Rectal smooth muscle tissue (tissue), 1 donor: Measurements from ENCODE around the gene POC1B.
A peak's percentile ranks its signal among the peaks of the same experiment; 100 is the strongest.

Experiments used
- H3K27ac ChIP-seq: one replicate; pipeline ENCODE4 v1.7.0; 2013; ENCODE audit warnings: low read depth, low read length, inconsistent platforms
- H3K27me3 ChIP-seq: one replicate; pipeline ENCODE4 v1.7.0; 2013; ENCODE audit warnings: low read length; ENCODE audit not compliant: control insufficient read depth, insufficient read depth
- H3K36me3 ChIP-seq: one replicate; pipeline ENCODE4 v1.7.0; 2013; ENCODE audit warnings: low read length; ENCODE audit not compliant: control insufficient read depth, insufficient read depth
- H3K4me1 ChIP-seq: one replicate; pipeline ENCODE4 v1.7.0; 2013; ENCODE audit warnings: low read length; ENCODE audit not compliant: control insufficient read depth, insufficient read depth
- H3K4me3 ChIP-seq: one replicate; pipeline ENCODE4 v1.7.0; 2013; ENCODE audit warnings: low read length
- H3K9ac ChIP-seq: one replicate; pipeline ENCODE4 v1.7.0; 2013; ENCODE audit warnings: low read length

Gene POC1B

GRCh38 chr12:89392391-89392790, 133.5 kb downstream of the POC1B start:
- Histone ChIP-seq H3K36me3 (no peaks in the 10 kb centered on the region), H3K9ac (no peak overlapping the region), H3K27ac (no peak overlapping the region), H3K4me3 (no peak overlapping the region), H3K4me1 (no peaks in the 10 kb centered on the region), H3K27me3 (no peaks in the 10 kb centered on the region)

DNA sequence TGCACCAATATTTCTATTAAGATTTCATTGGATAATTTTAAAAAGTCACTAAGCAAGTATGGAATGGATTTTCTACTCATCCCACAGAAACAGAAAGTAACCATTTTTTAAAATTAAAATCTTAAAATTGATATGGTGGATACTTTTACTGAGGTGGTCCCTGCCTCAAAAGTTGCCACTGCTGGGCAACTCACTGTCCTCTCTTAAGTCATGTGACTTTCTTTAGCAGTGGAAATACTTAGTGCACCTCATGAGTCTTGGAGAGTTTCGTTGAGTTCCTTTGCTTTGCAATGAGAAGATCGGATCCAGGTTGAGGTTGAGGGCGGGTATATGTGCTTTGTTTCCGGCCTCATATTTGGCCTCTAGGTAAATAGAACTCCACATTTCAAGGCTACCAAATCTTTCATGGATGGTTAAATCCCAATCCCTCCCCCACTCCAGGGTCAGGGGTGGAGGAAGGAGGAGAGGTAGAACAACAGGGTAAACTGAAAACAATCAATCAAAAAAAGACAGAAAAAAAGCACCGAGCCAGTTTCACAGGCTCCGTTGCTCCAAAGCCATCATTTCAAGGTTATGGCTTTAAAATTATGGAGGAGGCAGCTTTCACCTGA, 134.0 kb downstream of the POC1B start:
- H3K4me1 ChIP-seq: no peaks in the 10 kb centered on the region
- H3K27ac ChIP-seq: no peak overlapping the region
- no peaks in the 10 kb centered on the region for H3K27me3 ChIP-seq
- H3K36me3 ChIP-seq: no peaks in the 10 kb centered on the region
- H3K9ac ChIP-seq: no peak overlapping the region
- no peak overlapping the region for H3K4me3 ChIP-seq

GRCh38 chr12:89390802-89391673, 134.8 kb downstream of the POC1B start:
- Histone ChIP-seq H3K27ac (no peak overlapping the region), H3K36me3 (no peaks in the 10 kb centered on the region), H3K9ac (no peak overlapping the region), H3K4me1 (no peaks in the 10 kb centered on the region), H3K27me3 (no peaks in the 10 kb centered on the region), H3K4me3 (no peak overlapping the region)

DNA sequence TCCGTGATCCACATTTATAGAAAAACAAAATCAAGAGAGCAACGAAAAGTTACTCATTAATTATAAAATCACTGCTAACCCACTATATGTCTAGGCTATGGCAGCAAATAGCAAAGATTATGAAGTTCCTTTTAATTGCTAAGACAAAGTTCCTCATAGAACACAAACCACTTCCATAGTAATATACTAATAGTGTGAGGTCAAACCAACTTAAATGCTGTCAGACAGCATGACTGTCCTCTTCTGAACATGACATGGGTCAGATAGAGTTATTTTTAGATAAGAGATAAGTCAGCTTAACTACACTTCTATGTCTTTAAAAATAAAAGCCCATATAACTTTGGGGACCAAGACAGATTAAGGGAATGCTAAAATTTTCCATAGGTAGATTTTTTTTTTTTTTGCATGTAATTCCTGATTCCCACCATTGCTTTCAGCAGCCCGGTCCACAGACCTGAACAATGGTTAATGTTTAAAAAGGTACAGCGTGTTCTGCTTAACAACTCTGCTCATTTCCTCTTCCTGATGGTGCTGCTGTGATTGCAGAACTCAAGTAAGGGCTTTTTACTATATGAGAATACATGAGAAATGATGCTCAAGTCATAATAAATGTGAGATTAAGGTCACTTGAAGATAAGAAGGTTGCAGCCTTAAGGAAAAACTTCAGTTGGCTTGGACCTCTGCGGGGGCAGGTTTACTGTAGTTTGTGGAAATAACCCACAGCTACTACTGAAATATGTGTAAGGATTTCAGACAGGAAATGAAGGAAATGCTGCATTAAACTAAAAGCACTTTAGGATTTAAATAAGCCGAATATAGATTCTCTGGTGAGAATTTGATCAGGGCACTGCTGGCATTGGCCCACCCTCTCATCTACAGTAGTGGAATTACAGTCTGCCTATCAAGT, 135.8 kb downstream of the POC1B start:
- H3K27ac ChIP-seq: no peak overlapping the region
- no peaks in the 10 kb centered on the region for H3K36me3 ChIP-seq
- H3K4me1 ChIP-seq: peaks cover 3% of the 10 kb centered on the region
- H3K4me3 ChIP-seq: no peak overlapping the region
- H3K9ac ChIP-seq: no peak overlapping the region
- no peaks in the 10 kb centered on the region for H3K27me3 ChIP-seq

DNA sequence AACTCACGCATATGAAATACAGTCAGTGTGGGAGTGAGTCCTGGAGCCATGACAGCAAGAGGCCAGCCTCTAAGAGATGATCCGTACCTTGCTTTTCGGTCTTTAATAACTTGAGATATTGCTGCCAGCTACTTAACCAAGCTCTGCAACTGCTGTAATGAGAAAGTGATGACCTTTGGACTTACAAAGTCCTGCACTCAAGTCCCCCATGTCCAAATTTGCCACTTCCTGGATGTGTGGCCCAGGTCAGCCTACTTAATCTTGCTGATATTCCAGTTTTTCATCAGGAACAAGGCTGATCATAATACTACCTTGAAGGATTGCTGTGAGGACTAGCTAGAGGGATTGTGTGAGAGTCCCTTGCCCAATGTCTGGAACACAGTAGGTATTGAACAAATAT, 139.7 kb downstream of the POC1B start:
- Histone ChIP-seq H3K4me3 (no peak overlapping the region), H3K4me1 (peaks cover 15% of the 10 kb centered on the region), H3K27ac (no peak overlapping the region), H3K36me3 (no peaks in the 10 kb centered on the region), H3K27me3 (no peaks in the 10 kb centered on the region), H3K9ac (no peak overlapping the region)

- Histone ChIP-seq H3K27ac (peak overlapping the region; percentile 82), H3K9ac (no peak overlapping the region), H3K4me1 (peaks cover 15% of the 10 kb centered on the region)
Observed at GRCh38 chr12:89384807-89385206, 141.0 kb downstream of the POC1B start.

GRCh38 chr12:89384050-89384758, 141.6 kb downstream of the POC1B start:
- no peak overlapping the region for H3K4me3 ChIP-seq
- H3K36me3 ChIP-seq: no peaks in the 10 kb centered on the region
- H3K9ac ChIP-seq: no peak overlapping the region
- H3K27ac ChIP-seq: peak overlapping the region; percentile 82
- no peaks in the 10 kb centered on the region for H3K27me3 ChIP-seq
- peaks cover 15% of the 10 kb centered on the region for H3K4me1 ChIP-seq

More at GRCh38 chr12:89384807-89385206, 141.0 kb downstream of the POC1B start:
- H3K4me3 ChIP-seq: no peak overlapping the region
- H3K36me3 ChIP-seq: no peaks in the 10 kb centered on the region
- H3K27me3 ChIP-seq: no peaks in the 10 kb centered on the region

GRCh38 chr12:89383235-89384049, 142.4 kb downstream of the POC1B start:
- Histone ChIP-seq H3K4me1 (peaks cover 15% of the 10 kb centered on the region), H3K27ac (peak overlapping the region; percentile 82), H3K27me3 (no peaks in the 10 kb centered on the region), H3K9ac (no peak overlapping the region), H3K4me3 (no peak overlapping the region), H3K36me3 (no peaks in the 10 kb centered on the region)

GRCh38 chr12:89382328-89382727, 143.5 kb downstream of the POC1B start:
- Histone ChIP-seq H3K27ac (no peak overlapping the region), H3K9ac (no peak overlapping the region), H3K4me3 (no peak overlapping the region)

GRCh38 chr12:89379839-89380467, 145.9 kb downstream of the POC1B start:
- H3K4me3 ChIP-seq: no peak overlapping the region
- no peaks in the 10 kb centered on the region for H3K36me3 ChIP-seq
- H3K4me1 ChIP-seq: peaks cover 12% of the 10 kb centered on the region
- H3K27ac ChIP-seq: no peak overlapping the region
- no peaks in the 10 kb centered on the region for H3K27me3 ChIP-seq
- no peak overlapping the region for H3K9ac ChIP-seq

More at GRCh38 chr12:89382328-89382727, 143.5 kb downstream of the POC1B start:
- no peaks in the 10 kb centered on the region for H3K36me3 ChIP-seq
- H3K27me3 ChIP-seq: no peaks in the 10 kb centered on the region
- H3K4me1 ChIP-seq: peaks cover 15% of the 10 kb centered on the region
